ENCODE measurements around the gene USP21.

USP21 gene

DNA sequence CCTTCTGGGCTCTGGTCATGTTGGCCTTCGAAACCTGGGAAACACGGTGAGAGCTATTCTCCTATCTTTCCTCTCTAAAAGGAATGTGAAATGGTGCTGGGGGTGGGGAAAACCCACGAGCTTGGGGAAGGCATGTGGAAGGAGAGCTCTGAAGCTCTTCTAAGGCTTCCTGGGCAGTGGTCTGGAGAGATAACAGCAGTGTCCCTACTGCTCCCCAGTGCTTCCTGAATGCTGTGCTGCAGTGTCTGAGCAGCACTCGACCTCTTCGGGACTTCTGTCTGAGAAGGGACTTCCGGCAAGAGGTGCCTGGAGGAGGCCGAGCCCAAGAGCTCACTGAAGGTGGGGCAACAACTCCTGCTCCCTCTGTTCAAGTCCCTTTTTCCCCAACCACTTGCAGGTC is 2.8 kb downstream of the USP21 start:
- in situ Hi-C loops (cut with HindIII; ENCODE audit: low sequenced_read_pairs): no loop called here
- no peak for DNase-seq (ENCODE audit: low read depth, low spot score)
- TF ChIP-seq, protein P1, sequence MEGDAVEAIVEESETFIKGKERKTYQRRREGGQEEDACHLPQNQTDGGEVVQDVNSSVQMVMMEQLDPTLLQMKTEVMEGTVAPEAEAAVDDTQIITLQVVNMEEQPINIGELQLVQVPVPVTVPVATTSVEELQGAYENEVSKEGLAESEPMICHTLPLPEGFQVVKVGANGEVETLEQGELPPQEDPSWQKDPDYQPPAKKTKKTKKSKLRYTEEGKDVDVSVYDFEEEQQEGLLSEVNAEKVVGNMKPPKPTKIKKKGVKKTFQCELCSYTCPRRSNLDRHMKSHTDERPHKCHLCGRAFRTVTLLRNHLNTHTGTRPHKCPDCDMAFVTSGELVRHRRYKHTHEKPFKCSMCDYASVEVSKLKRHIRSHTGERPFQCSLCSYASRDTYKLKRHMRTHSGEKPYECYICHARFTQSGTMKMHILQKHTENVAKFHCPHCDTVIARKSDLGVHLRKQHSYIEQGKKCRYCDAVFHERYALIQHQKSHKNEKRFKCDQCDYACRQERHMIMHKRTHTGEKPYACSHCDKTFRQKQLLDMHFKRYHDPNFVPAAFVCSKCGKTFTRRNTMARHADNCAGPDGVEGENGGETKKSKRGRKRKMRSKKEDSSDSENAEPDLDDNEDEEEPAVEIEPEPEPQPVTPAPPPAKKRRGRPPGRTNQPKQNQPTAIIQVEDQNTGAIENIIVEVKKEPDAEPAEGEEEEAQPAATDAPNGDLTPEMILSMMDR (IDR thresholded peaks at IDR 0.05; ENCODE audit: low read depth, low read length): no peak
- H3K4me3 ChIP-seq (ENCODE audit: low read depth, low read length): no peak overlapping the region

GRCh38 chr1:161162806-161163205 is 3.5 kb downstream of the USP21 start:
- TF ChIP-seq, protein P1 (IDR thresholded peaks at IDR 0.05; ENCODE audit: low read depth, low read length): no peak
- DNase-seq (ENCODE audit: low read depth, low spot score): no peak
- no peak overlapping the region for H3K4me3 ChIP-seq (ENCODE audit: low read depth, low read length)
- in situ Hi-C loops (cut with HindIII; ENCODE audit: low sequenced_read_pairs): no loop called here

GRCh38 chr1:161163793-161164192 is 4.5 kb downstream of the USP21 start:
- DNase-seq (ENCODE audit: low read depth, low spot score): no peak
- in situ Hi-C loops (cut with HindIII; ENCODE audit: low sequenced_read_pairs): no loop called here

DNA sequence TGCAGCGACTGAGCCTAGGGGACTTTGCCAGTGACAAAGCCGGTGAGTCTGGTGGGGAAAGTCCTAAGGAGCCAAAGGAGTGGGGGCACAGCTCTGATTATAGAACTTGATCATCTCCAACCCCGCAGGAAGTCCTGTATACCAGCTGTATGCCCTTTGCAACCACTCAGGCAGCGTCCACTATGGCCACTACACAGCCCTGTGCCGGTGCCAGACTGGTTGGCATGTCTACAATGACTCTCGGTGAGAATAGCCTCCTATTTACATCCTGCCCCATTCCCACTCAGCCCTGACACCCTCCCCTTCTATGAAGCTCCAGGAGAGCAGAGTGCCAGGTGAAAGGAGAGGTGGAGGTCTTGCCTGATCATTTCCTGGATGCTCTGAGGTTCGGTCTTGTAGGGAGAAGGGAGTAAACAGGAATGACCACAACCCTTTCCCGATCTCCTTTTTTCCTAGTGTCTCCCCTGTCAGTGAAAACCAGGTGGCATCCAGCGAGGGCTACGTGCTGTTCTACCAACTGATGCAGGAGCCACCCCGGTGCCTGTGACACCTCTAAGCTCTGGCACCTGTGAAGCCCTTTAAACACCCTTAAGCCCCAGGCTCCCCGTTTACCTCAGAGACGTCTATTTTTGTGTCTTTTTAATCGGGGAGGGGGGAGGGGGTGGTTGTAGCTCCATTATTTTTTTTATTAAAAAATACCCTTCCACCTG is 5.8 kb downstream of the USP21 start:
- H3K4me3 ChIP-seq (ENCODE audit: low read depth, low read length): peak overlapping the region; percentile 79
- TF ChIP-seq, protein P1 (IDR thresholded peaks at IDR 0.05; ENCODE audit: low read depth, low read length): no peak
- in situ Hi-C loops (cut with HindIII; ENCODE audit: low sequenced_read_pairs): no loop called here
- no peak for DNase-seq (ENCODE audit: low read depth, low spot score)

More at GRCh38 chr1:161163793-161164192, 4.5 kb downstream of the USP21 start:
- H3K4me3 ChIP-seq (ENCODE audit: low read depth, low read length): no peak overlapping the region
- TF ChIP-seq, protein P1 (IDR thresholded peaks at IDR 0.05; ENCODE audit: low read depth, low read length): no peak

- peak within 1 kb of the TSS; percentile 79 for H3K4me3 ChIP-seq (ENCODE audit: low read depth, low read length)
- DNase-seq (ENCODE audit: low read depth, low spot score): peak; percentile 99
- in situ Hi-C loops (cut with HindIII; ENCODE audit: low sequenced_read_pairs): no loop called here
- TF ChIP-seq, protein P1 (IDR thresholded peaks at IDR 0.05; ENCODE audit: low read depth, low read length): peak; percentile 64
Measured at GRCh38 chr1:161165742-161166668, 6.7 kb downstream of the USP21 start, which contains the start of gene PPOX. Gene PPOX (plus strand): TSS chr1:161166426. CDS start chr1:161166848, 422 bp downstream.

DNA sequence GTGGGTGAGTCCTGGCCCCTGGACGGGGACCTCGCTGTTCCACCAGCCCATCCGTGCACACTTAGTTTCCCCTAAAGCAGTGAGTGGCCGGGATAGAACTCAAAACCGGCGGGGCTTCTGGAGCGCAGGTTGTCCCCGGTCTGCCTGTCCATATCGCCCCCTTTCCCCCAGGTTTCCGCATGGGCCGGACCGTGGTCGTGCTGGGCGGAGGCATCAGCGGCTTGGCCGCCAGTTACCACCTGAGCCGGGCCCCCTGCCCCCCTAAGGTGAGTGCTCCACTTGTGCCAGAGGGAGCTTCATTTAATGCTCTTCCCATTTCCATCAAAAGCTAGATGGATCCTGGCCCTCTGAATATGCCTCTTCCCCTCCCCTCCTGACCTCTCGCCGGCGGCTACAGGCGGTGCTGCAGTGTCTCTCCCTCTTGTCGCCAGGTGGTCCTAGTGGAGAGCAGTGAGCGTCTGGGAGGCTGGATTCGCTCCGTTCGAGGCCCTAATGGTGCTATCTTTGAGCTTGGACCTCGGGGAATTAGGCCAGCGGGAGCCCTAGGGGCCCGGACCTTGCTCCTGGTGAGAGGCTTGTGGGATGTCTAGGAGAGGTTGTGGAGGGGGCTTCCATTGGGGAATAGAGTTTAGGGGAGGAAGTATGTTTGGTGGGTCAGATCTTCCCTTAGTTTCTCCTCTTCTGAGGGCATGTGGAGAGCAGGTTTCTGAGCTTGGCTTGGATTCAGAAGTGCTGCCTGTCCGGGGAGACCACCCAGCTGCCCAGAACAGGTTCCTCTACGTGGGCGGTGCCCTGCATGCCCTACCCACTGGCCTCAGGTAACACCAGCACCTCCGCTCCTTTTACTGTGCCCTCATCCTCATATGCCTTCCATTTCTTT is 7.6 kb downstream of the USP21 start:
- in situ Hi-C loops (cut with HindIII; ENCODE audit: low sequenced_read_pairs): no loop called here
- H3K4me3 ChIP-seq (ENCODE audit: low read depth, low read length): peak overlapping the region; percentile 79
- TF ChIP-seq, protein P1 (IDR thresholded peaks at IDR 0.05; ENCODE audit: low read depth, low read length): no peak
- no peak for DNase-seq (ENCODE audit: low read depth, low spot score)

Measured in astrocyte of the spinal cord (primary cell).